ENCODE measurements around the gene GALP.
"Not testable (repeated sequence)": the region's sequence is repeated elsewhere in the genome, so short reads cannot be mapped to it uniquely, and the experiment has no call there.

Gene GALP

GRCh38 chr19:56176881-56177280 lies 1.1 kb downstream of the GALP start:
- no peak overlapping the region for H3K4me3 ChIP-seq (ENCODE audit: control insufficient read depth, low read depth, low read length)
- no peak for TF ChIP-seq CTCF (IDR thresholded peaks at IDR 0.05; ENCODE audit: control insufficient read depth, insufficient read depth, low read depth, low read length, missing control alignments)
- DNase-seq (ENCODE audit: low read depth), result no peak

GRCh38 chr19:56177564-56178243 lies 1.9 kb downstream of the GALP start:
- no peak for DNase-seq (ENCODE audit: low read depth)
- H3K4me3 ChIP-seq (ENCODE audit: control insufficient read depth, low read depth, low read length), result no peak overlapping the region
- no peak for TF ChIP-seq CTCF (IDR thresholded peaks at IDR 0.05; ENCODE audit: control insufficient read depth, insufficient read depth, low read depth, low read length, missing control alignments)

GRCh38 chr19:56189785-56190184 lies 14.0 kb downstream of the GALP start:
- no peak overlapping the region for H3K4me3 ChIP-seq (ENCODE audit: control insufficient read depth, low read depth, low read length)
- no peak for TF ChIP-seq CTCF (IDR thresholded peaks at IDR 0.05; ENCODE audit: control insufficient read depth, insufficient read depth, low read depth, low read length, missing control alignments)
- no peak for DNase-seq (ENCODE audit: low read depth)

- no peak overlapping the region for H3K4me3 ChIP-seq (ENCODE audit: control insufficient read depth, low read depth, low read length)
- DNase-seq (ENCODE audit: low read depth), result no peak
- TF ChIP-seq CTCF (IDR thresholded peaks at IDR 0.05; ENCODE audit: control insufficient read depth, insufficient read depth, low read depth, low read length, missing control alignments), result no peak
Observed at GRCh38 chr19:56191115-56191514, 15.3 kb downstream of the GALP start.

- DNase-seq (ENCODE audit: low read depth), result no peak
- TF ChIP-seq CTCF (IDR thresholded peaks at IDR 0.05; ENCODE audit: control insufficient read depth, insufficient read depth, low read depth, low read length, missing control alignments), result no peak
- H3K4me3 ChIP-seq (ENCODE audit: control insufficient read depth, low read depth, low read length), result no peak overlapping the region
Observed at GRCh38 chr19:56191711-56192110, 15.9 kb downstream of the GALP start.

GRCh38 chr19:56193981-56194640 lies 18.3 kb downstream of the GALP start:
- H3K4me3 ChIP-seq (ENCODE audit: control insufficient read depth, low read depth, low read length), result no peak overlapping the region
- DNase-seq (ENCODE audit: low read depth), result no peak
- TF ChIP-seq CTCF (IDR thresholded peaks at IDR 0.05; ENCODE audit: control insufficient read depth, insufficient read depth, low read depth, low read length, missing control alignments), result no peak

- not testable (repeated sequence) for H3K4me3 ChIP-seq (ENCODE audit: control insufficient read depth, low read depth, low read length); DNase-seq (ENCODE audit: low read depth)
Observed at GRCh38 chr19:56197646-56198045, 21.8 kb downstream of the GALP start, which contains the start of gene ZSCAN5B. ZSCAN5B (minus strand) TSS chr19:56197783; CDS start chr19:56193052, 4,731 bp downstream.
